Tibial nerve (tissue), 4 donors: ENCODE results near the gene HSPB1.

ENCODE experiments used
- CTCF ChIP-seq, 5 experiments: fragments of 200-600 bp in 3 of 5; fragments of 450-650 bp in 2 of 5; sonication (generic) in 3 of 5; IDR thresholded peaks; one replicate each; pipeline ENCODE4 v1.5.1; 2016 to 2019; ENCODE audit warnings: antibody characterized with exemption in 5 of 5, mild to moderate bottlenecking in 3 of 5, moderate library complexity in 2 of 5
- EP300 ChIP-seq, 2 donors: sonication (generic); formaldehyde crosslinking; IDR thresholded peaks; one replicate each; pipeline ENCODE4 v1.6.1; 2017; ENCODE audit warnings: antibody characterized with exemption in 2 of 2, mild to moderate bottlenecking in 1 of 2
- POLR2A ChIP-seq, 2 donors: fragments of 450-650 bp; IDR thresholded peaks; one replicate each; pipeline ENCODE4 v1.6.1; 2017; ENCODE audit warnings: antibody characterized with exemption in 2 of 2, mild to moderate bottlenecking in 2 of 2, moderate library complexity in 2 of 2

- TF ChIP-seq CTCF (IDR thresholded peaks at IDR 0.05), result no peak
- TF ChIP-seq POLR2A (IDR thresholded peaks at IDR 0.05), result no peak
- no peak for TF ChIP-seq EP300 (IDR thresholded peaks at IDR 0.05)
Observed at GRCh38 chr7:76301000-76301399, 1.5 kb upstream of the HSPB1 start.
